GM18873 (cell line): ENCODE measurements around the gene SIPA1.

Source experiments
- ATAC-seq: cut with Tn5 transposase; IDR thresholded peaks from one replicate; pipeline ENCODE4 v1.9.1; 2021; ENCODE audit warnings: mild to moderate bottlenecking, moderate library complexity, moderate number of reproducible peaks; ENCODE audit not compliant: unreplicated experiment, low FRiP score

The SIPA1 gene, protein sequence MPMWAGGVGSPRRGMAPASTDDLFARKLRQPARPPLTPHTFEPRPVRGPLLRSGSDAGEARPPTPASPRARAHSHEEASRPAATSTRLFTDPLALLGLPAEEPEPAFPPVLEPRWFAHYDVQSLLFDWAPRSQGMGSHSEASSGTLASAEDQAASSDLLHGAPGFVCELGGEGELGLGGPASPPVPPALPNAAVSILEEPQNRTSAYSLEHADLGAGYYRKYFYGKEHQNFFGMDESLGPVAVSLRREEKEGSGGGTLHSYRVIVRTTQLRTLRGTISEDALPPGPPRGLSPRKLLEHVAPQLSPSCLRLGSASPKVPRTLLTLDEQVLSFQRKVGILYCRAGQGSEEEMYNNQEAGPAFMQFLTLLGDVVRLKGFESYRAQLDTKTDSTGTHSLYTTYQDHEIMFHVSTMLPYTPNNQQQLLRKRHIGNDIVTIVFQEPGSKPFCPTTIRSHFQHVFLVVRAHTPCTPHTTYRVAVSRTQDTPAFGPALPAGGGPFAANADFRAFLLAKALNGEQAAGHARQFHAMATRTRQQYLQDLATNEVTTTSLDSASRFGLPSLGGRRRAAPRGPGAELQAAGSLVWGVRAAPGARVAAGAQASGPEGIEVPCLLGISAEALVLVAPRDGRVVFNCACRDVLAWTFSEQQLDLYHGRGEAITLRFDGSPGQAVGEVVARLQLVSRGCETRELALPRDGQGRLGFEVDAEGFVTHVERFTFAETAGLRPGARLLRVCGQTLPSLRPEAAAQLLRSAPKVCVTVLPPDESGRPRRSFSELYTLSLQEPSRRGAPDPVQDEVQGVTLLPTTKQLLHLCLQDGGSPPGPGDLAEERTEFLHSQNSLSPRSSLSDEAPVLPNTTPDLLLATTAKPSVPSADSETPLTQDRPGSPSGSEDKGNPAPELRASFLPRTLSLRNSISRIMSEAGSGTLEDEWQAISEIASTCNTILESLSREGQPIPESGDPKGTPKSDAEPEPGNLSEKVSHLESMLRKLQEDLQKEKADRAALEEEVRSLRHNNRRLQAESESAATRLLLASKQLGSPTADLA

DNA sequence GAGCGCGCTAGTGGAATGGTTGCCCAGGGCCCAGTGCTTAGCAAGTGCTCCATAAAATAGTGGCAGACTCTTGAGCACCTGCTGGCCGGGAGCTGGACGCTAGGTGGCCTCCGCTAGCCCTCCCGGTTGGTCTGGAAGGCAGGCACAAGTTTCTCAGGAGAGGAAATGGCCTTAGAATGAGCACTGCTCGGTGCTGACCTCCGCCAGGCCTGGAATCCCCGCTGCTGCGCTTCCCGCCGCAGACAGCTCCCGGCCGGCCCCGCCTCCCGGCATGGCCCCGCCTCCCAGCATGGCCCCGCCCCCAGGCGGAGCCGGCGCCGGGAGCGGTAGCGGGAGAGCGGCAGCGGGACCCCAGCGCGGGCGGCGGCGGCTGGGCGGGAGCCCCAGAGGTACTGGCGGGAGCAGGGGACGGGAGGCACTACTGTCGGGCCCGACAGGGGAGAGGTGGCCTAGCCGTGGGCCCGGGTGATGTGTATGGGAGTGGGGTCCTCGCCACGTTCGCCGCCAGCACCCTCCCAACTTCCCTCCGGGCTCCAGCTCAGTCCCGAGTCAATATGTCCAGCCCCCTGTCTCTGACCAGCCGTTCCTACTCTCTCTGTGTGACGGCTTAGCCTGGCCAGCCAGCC is at the start of gene SIPA1:
SIPA1 (plus strand) TSS at position 308 of the 626 bp plus-strand sequence. CDS start 2,821 bp downstream, outside the sequence.
- ATAC-seq, result peak; percentile 22

DNA sequence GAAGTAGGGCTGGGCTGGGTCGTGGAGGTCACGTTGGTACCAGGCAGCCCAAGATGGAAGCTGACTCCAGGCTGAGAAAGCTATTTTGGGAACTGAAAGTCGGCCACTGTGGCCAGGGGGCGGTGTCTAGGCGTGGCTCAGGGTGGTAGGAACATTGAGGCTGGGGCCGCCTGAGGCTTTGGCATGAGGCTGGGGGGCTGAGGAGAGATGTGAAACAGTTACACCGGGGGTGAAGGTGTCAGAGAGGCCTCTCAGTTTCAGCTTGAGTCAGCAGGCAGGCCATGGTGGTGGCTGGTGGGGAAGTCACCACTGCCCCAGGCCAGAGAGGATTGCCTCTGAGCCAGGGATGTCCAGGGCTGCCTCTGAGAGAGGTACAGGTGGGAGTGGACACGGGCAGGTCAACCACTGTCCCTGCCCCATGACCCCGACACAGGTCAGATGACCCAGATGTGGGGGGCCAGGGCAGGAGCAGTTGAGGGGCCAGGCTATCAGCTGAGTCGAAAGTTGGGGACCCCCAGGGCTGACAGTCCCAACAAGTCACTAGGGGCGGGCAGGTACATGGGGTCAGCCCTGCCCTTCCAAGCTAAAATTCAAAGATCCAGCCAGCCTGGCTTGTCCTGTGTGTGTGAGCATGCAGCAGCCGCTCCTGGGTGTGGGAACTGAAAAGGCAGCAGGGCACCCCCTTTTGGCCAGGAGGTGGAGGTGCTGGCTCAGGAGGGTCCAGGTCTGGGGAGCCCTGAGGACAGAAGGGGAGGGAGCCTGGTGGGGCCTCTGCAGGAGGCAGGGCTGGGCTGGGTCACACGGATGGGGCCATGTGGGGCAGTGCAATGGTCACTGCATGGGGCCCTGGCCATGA is 49.5 kb upstream of the SIPA1 start:
- peak; percentile 74 for ATAC-seq

DNA sequence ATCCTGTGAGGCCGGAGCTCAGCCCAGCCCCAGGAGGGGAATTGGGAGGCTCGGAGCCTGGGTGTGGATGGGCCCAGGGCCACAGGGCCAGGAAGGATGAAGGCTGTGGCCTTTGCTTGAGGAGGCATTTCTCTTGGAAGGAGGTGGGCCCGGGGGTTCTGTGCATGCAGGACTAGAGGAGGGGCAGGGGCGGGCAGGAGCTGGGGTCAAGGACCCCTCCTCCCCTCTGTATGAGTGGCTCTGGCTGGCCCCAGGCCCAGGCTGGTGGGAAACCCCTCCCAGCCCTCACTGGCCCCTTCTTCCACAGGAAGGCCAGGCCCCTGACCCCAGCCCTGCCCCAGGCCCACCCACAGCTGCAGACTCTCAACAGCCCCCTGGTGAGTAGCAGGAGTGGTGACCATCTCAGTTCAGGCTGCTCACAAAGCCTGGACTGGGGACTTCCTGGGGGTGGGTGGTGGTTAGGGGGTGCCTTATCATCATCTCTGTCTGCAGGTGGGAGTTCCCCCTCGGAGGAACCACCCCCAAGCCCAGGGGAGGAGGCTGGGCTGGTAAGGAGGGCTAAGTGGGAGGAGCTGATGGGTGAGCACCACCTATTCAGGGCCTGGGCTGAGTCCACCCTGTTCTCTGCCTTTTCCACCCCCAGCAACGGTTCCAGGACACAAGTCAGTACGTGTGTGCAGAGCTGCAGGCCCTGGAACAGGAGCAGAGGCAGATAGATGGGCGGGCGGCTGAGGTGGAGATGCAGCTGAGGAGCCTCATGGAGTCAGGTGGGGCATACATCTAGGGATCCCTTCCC is 48.3 kb upstream of the SIPA1 start:
- ATAC-seq, result no peak

GRCh38 chr11:65590240-65590738 is 47.6 kb upstream of the SIPA1 start:
- no peak for ATAC-seq

GRCh38 chr11:65591939-65592857 is 45.7 kb upstream of the SIPA1 start:
- ATAC-seq, result no peak

DNA sequence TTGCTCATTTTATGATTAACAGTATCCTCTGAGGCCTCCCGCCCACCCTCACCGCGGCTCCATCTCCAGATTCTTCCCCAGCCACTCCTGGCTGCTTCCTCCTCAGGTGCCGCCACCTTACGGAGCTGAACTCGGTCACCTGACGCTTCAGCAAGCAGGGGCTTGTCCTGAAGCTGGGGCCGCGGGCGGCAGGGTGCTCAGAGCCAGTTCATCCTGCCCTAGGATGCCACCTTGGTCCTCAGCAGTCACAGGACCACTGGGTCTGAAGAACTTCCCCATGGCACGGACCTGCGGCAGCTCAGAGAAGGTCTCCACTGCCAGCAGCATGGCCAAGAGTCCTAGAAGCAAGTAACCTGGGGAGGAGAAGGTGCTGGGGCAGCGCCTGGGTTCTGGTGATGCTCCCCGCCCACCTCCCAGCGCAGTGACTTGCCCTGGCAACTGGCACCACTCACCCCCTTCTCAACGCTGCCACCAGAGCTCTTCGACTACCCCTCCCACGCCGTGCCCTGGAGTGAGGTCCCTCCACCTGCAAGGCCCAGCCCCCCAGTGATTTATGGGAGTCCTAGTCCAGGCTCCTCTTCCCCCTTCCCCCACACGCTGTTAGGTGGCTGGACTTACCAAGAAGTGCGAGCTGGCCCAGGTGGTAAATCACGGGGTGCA is 44.9 kb upstream of the SIPA1 start:
- no peak for ATAC-seq

DNA sequence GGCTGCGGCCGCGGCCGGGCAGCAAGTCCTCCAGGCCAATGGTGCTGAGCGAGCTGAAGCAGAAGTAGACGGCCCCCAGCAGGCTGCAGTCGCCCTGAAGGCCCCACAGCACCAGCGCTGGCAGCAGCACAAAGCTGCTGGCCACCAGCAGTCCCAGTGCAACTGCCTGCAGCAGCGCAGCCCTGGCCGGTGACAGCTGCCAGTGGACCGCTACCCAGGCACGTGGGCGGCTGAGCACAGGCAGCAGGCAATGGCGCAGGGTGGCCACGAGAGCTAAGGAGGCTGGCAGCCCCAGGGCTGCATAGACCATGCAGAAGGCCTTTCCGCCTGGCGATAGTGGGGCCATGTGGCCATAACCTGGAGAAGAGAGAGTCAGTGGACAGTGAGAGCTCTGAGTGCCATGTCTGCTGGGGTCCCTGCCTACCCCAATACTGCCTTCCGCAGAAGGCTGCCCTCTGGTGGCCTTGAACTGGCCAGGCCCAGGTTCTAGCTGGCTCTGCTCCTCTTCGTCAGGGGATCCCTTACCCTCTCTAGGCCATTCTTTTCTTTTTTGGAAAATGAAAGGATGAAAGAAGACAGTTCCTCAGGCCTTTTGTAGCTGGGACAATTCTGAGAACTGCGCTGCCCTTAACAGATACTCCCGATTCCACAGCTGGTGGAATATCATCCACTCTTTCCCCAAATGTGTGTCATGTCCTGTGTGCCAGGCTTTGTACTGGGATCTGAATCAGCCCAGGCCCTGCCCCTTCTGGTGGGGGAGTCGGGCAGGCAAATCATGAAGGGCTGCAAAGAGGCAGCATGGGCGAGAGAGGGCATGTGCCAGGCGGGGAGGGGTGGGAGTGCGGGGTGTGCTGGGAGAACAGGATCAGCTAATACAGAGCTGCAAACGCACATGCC is 44.1 kb upstream of the SIPA1 start:
- ATAC-seq, result no peak

DNA sequence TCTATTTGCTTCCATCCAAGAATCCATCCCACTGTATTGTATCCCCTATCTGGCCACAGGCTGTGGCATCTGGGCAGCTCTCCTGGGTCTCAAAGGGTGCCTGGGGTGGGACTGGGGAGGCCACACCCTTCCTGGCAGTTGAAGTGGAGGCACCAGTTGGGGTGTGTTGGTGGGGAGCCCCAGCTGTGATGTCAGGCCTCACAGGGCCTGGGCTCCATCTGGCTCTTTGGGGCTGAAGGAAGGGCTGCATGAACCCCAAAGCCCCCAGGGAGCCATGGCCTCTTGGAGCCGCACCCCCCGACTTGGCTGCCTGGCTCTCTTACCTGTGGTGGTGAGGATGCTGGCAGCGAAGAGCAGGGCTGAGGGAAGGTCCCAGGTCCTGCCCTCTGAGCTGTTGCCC is 42.8 kb upstream of the SIPA1 start:
- ATAC-seq, result no peak

- no peak for ATAC-seq
These were observed 42.2 kb upstream of the SIPA1 start, which contains the start of gene KCNK7 for GRCh38 chr11:65595543-65596281. KCNK7 (minus strand) TSS chr11:65595800; CDS start chr11:65595772, 28 bp downstream.

DNA sequence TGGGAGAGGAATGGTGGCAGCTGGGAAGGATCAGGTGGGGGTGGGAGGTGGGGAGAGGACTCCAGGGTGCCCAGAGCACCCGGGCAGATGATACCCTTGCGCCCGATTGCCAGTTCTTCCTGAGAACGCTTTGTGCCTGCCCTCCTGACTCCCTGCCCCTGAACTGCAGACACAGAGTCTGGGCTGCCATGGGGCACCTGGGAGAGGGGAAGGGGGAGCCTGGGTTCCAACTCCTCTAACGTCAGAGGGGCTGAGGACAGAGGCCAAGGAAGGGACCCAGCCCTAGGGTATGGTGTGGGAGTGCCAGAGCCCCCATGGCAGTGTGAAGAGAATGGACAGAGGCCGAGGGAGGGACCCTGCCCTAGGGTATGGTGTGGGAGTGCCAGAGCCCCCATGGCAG is 41.4 kb upstream of the SIPA1 start:
- no peak for ATAC-seq

- no peak for ATAC-seq
These were observed 39.6 kb upstream of the SIPA1 start for GRCh38 chr11:65598258-65598699.

DNA sequence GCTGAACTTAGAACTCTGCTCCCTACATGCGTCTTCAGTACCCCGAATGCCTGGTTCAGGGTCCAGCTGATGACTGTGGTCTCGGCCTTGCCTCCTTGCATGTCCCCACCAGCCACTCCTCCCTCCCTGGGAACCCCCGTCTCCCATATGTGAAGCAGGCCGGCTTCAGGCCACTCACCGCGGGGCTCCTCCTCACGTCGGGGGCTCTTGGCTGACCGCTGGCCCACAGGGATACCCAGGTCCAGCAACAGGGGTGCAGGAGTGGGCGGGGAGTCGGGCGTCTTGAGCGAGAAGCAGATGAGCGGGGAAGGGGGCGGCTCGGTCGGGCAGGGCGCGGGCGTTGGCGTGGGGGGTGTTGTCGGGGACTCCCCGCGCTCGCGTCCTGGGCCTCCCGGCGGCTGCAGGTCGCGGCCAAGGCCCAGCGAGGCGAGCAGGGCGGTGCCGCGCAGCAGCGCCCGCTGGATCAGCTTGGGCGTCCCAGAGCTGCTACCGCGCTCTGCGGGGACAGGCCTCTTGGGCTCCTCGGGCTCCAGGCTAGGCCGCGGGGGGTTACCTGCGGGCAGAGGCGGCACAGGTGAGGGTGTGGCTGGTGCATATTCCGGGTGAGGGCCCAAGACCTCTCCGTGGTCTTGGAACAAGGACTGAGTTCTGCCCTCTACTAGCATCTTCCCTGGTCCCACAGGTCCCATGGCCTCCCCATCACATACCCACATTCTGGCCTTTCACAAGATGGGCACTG is 38.5 kb upstream of the SIPA1 start:
- no peak for ATAC-seq

- no peak for ATAC-seq
These were observed 38.0 kb upstream of the SIPA1 start for GRCh38 chr11:65599955-65600246.

GRCh38 chr11:65604258-65604657 is 33.6 kb upstream of the SIPA1 start:
- no peak for ATAC-seq
